ENCODE measurements around the gene G6PC2.

DNA sequence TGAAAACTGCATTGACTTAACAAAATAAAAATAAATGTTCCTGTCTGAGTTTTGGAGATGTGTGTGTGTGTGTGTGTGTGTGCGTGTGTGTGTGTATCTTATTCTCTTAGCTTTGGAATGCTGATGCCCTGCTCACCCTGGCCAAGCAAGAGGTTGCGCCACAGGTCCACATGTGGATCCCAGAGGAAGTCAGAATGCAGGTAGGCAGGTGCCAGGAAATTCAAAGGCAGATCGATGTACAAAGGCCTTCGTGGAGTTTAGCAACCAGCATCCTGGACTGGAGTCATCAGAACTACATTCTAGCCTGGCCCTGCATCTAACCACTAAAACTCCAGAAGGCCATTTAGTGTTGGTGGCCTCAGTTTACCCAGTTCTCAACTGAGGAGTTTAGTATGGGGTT is 12.4 kb downstream of the G6PC2 start:
- TF ChIP-seq SUZ12 (IDR thresholded peaks at IDR 0.05) (no peak), BHLHE40 (IDR thresholded peaks at IDR 0.05; ENCODE audit: borderline replicate concordance) (no peak), FOXM1 (IDR thresholded peaks at IDR 0.05; ENCODE audit: borderline replicate concordance) (no peak), ZNF384 (IDR thresholded peaks at IDR 0.05) (no peak), SP1 (IDR thresholded peaks at IDR 0.05) (no peak)

All from HEK293T (cell line).